Mucosa of descending colon (tissue), 3 donors: Measurements from ENCODE around the gene KCNC3. TPM values are rescaled to one million over a fixed set of nuclear protein-coding genes. Genes with fewer than 3 reads are reported as not detected.
A peak's percentile ranks its signal among the peaks of the same experiment; 100 is the strongest.
"Not testable (repeated sequence)": the region's sequence is repeated elsewhere in the genome, so short reads cannot be mapped to it uniquely, and the experiment has no call there.

ENCODE experiments used
- ATAC-seq: fragments of 200-7000 bp; cut with Tn5 transposase; one replicate; pipeline ENCODE4 v1.9.1; 2020; ENCODE audit warnings: mild to moderate bottlenecking, moderate library complexity
- DNase-seq, 3 donors: peaks; one replicate each; pipeline ENCODE4 v3.0.0-alpha.2; 2020
- H3K36me3 ChIP-seq: fragments of 200-600 bp; one replicate; pipeline ENCODE4 v1.8.0; 2021; ENCODE audit warnings: low read depth, mild to moderate bottlenecking
- H3K4me1 ChIP-seq: fragments of 200-600 bp; one replicate; pipeline ENCODE4 v1.8.0; 2021; ENCODE audit warnings: low read depth, mild to moderate bottlenecking
- H3K4me3 ChIP-seq: fragments of 200-600 bp; one replicate; pipeline ENCODE4 v1.8.0; 2021; ENCODE audit warnings: mild to moderate bottlenecking
- H3K9me3 ChIP-seq: fragments of 200-600 bp; one replicate; pipeline ENCODE4 v1.8.0; 2021; ENCODE audit warnings: mild to moderate bottlenecking
- CTCF ChIP-seq: fragments of 200-600 bp; IDR thresholded peaks from one replicate; pipeline ENCODE4 v1.8.0; 2022; ENCODE audit warnings: antibody characterized with exemption, mild to moderate bottlenecking
- intact Hi-C, 2 donors: fragments of 100-400 bp; cut with DNase I in 1 of 2; cut with micrococcal nuclease in 1 of 2; formaldehyde crosslinking; loops; one replicate each; pipeline versions ENCODE4 v1.11.0 to v1.11.1; 2022; cut with DNase I, micrococcal nuclease
- total RNA-seq, 3 donors: library from RNA; stranded (reverse); fragmentation: NEBNext Ultra II Directional in 2 of 3; extraction: Animal tissue kit (Norgen Biotek cat#: 25700) in 2 of 3; gene quantifications; one replicate each; pipeline versions ENCODE4 v1.2.1 to v1.2.4, GENCODE V29; 2021 to 2023
- donor health status: DM: no; HTN: no; CAD: no; lungs with moderate emphysema.
- donor health status: DM: no; HTN: no; CAD: no.
- donor health status: DM: no; HTN: yes; CAD: no.

Gene KCNC3
- total RNA-seq, 3 donors from 2014 or later = 0.49 to 1.5 (median 1.1) TPM

- intact Hi-C loops = no loop called here
- Histone ChIP-seq H3K36me3 (no peaks in the 10 kb centered on the region), H3K9me3 (no peaks in the 10 kb centered on the region), H3K4me3 (no peak overlapping the region), H3K4me1 (peaks cover 10% of the 10 kb centered on the region)
- DNase-seq = peak; percentile 79 to 92 (median 87)
- peak; percentile 48 for ATAC-seq
- TF ChIP-seq CTCF = no peak
Observed at GRCh38 chr19:50330365-50331078, 1.3 kb upstream of the KCNC3 start.

- H3K4me3 ChIP-seq, H3K9me3 ChIP-seq, intact Hi-C loops, H3K36me3 ChIP-seq, H3K4me1 ChIP-seq, ATAC-seq: not testable (repeated sequence)
- peak in 1 of 3 donors; percentile 66 for DNase-seq
Observed at GRCh38 chr19:50329926-50330294, 733 bp upstream of the KCNC3 start.

- intact Hi-C loops = no loop called here
- peaks cover 10% of the 10 kb centered on the region for H3K4me1 ChIP-seq
- H3K9me3 ChIP-seq = no peaks in the 10 kb centered on the region
- H3K36me3 ChIP-seq = no peaks in the 10 kb centered on the region
- TF ChIP-seq CTCF = no peak
- no peak overlapping the region for H3K4me3 ChIP-seq
- ATAC-seq = no peak
- no peak for DNase-seq
Observed at GRCh38 chr19:50328873-50329145, 368 bp downstream of the KCNC3 start.

- ATAC-seq = no peak
- no peaks in the 10 kb centered on the region for H3K9me3 ChIP-seq
- TF ChIP-seq CTCF = no peak
- DNase-seq = peak; percentile 27 to 68 (median 60)
- peaks cover 5% of the 10 kb centered on the region for H3K4me1 ChIP-seq
- H3K36me3 ChIP-seq = no peaks in the 10 kb centered on the region
- intact Hi-C loops = no loop called here
- H3K4me3 ChIP-seq = no peak overlapping the region
Observed at GRCh38 chr19:50328224-50328872, 829 bp downstream of the KCNC3 start.

GRCh38 chr19:50327461-50328223 lies 1.5 kb downstream of the KCNC3 start:
- no peaks in the 10 kb centered on the region for H3K36me3 ChIP-seq
- peaks cover 5% of the 10 kb centered on the region for H3K4me1 ChIP-seq
- no peaks in the 10 kb centered on the region for H3K9me3 ChIP-seq
- intact Hi-C loops = no loop called here
- no peak for ATAC-seq
- DNase-seq = peak in 1 of 3 donors; percentile 45
- H3K4me3 ChIP-seq = no peak overlapping the region
- no peak for TF ChIP-seq CTCF

GRCh38 chr19:50327013-50327412 lies 2.2 kb downstream of the KCNC3 start:
- TF ChIP-seq CTCF = no peak
- no peak for ATAC-seq
- intact Hi-C loops = no loop called here

More at GRCh38 chr19:50327013-50327412, 2.2 kb downstream of the KCNC3 start:
- Histone ChIP-seq H3K9me3 (no peaks in the 10 kb centered on the region), H3K4me1 (peaks cover 5% of the 10 kb centered on the region), H3K36me3 (no peaks in the 10 kb centered on the region), H3K4me3 (no peak overlapping the region)
- peak in 1 of 3 donors; percentile 0 for DNase-seq
